ENCODE results near the gene MACC1.
"Not testable (repeated sequence)": the region's sequence is repeated elsewhere in the genome, so short reads cannot be mapped to it uniquely, and the experiment has no call there.

MACC1 gene

GRCh38 chr7:20229081-20229480 lies 11.9 kb upstream of the MACC1 start:
- no peak for DNase-seq

GRCh38 chr7:20228654-20229053 lies 11.5 kb upstream of the MACC1 start:
- DNase-seq, result no peak

- DNase-seq, result no peak
Measured at GRCh38 chr7:20227291-20227795, 10.2 kb upstream of the MACC1 start.

GRCh38 chr7:20226860-20227259 lies 9.7 kb upstream of the MACC1 start:
- no peak for DNase-seq

GRCh38 chr7:20225384-20225783 lies 8.2 kb upstream of the MACC1 start:
- no peak for DNase-seq

GRCh38 chr7:20224025-20224424 lies 6.8 kb upstream of the MACC1 start:
- DNase-seq, result no peak

GRCh38 chr7:20223356-20223755 lies 6.2 kb upstream of the MACC1 start:
- DNase-seq, result no peak

- DNase-seq, result no peak
Measured at GRCh38 chr7:20222219-20222828, 5.1 kb upstream of the MACC1 start.

GRCh38 chr7:20220921-20221547 lies 3.9 kb upstream of the MACC1 start:
- DNase-seq, result no peak

GRCh38 chr7:20220293-20220761 lies 3.1 kb upstream of the MACC1 start:
- DNase-seq, result no peak

GRCh38 chr7:20219446-20220292 lies 2.5 kb upstream of the MACC1 start:
- DNase-seq, result no peak

GRCh38 chr7:20219062-20219445 lies 1.9 kb upstream of the MACC1 start:
- no peak for DNase-seq

GRCh38 chr7:20218279-20218678 lies 1.1 kb upstream of the MACC1 start:
- no peak for DNase-seq

GRCh38 chr7:20216406-20217036 lies 663 bp downstream of the MACC1 start:
- no peak for DNase-seq

GRCh38 chr7:20214921-20215669 lies 2.1 kb downstream of the MACC1 start:
- DNase-seq, result no peak

GRCh38 chr7:20214132-20214531 lies 3.1 kb downstream of the MACC1 start:
- no peak for DNase-seq

GRCh38 chr7:20213378-20213777 lies 3.8 kb downstream of the MACC1 start:
- no peak for DNase-seq

GRCh38 chr7:20211376-20211775 lies 5.8 kb downstream of the MACC1 start:
- DNase-seq, result no peak

- DNase-seq, result no peak
Measured at GRCh38 chr7:20208651-20209307, 8.4 kb downstream of the MACC1 start.

- DNase-seq, result not testable (repeated sequence)
Measured at GRCh38 chr7:20207811-20208210, 9.4 kb downstream of the MACC1 start.

GRCh38 chr7:20206104-20206896 lies 10.9 kb downstream of the MACC1 start:
- DNase-seq, result no peak
